GM18873 (cell line): ENCODE data around the gene STKLD1.
A peak's percentile ranks its signal among the peaks of the same experiment; 100 is the strongest.

Experiments used
- ATAC-seq: cut with Tn5 transposase; IDR thresholded peaks from one replicate; pipeline ENCODE4 v1.9.1; 2021; ENCODE audit warnings: mild to moderate bottlenecking, moderate library complexity, moderate number of reproducible peaks; ENCODE audit not compliant: unreplicated experiment, low FRiP score

STKLD1 gene

GRCh38 chr9:133404454-133405002, 28.4 kb downstream of the STKLD1 start:
- ATAC-seq: no peak

GRCh38 chr9:133405508-133406438, 29.6 kb downstream of the STKLD1 start:
- ATAC-seq: no peak

- peak; percentile 49 for ATAC-seq
Observed at GRCh38 chr9:133406480-133407307, 30.5 kb downstream of the STKLD1 start.

GRCh38 chr9:133408042-133408441, 31.9 kb downstream of the STKLD1 start:
- no peak for ATAC-seq

- ATAC-seq: no peak
Observed at GRCh38 chr9:133415170-133415569, 39.0 kb downstream of the STKLD1 start.

GRCh38 chr9:133417541-133418461, 41.6 kb downstream of the STKLD1 start, which contains the start of gene REXO4:
TSS of gene REXO4 (minus strand) at chr9:133418010. CDS start at chr9:133417844, 166 bp downstream.
- ATAC-seq: peak; percentile 49

GRCh38 chr9:133419005-133419404, 42.8 kb downstream of the STKLD1 start:
- no peak for ATAC-seq

- no peak for ATAC-seq
Observed at GRCh38 chr9:133420392-133420827, 44.2 kb downstream of the STKLD1 start.

- no peak for ATAC-seq
Observed at GRCh38 chr9:133421615-133422542, 45.7 kb downstream of the STKLD1 start, which contains the start of gene ADAMTS13. TSS of gene ADAMTS13 (plus strand) at chr9:133422367. CDS start at chr9:133422444, 77 bp downstream.

- ATAC-seq: no peak
Observed at GRCh38 chr9:133423216-133423615, 47.0 kb downstream of the STKLD1 start.

GRCh38 chr9:133424187-133424586, 48.0 kb downstream of the STKLD1 start:
- no peak for ATAC-seq

GRCh38 chr9:133425049-133425632, 49.0 kb downstream of the STKLD1 start:
- ATAC-seq: no peak

GRCh38 chr9:133426011-133426410, 49.8 kb downstream of the STKLD1 start:
- ATAC-seq: no peak

- no peak for ATAC-seq
Observed at GRCh38 chr9:133427658-133428348, 51.6 kb downstream of the STKLD1 start.

GRCh38 chr9:133428617-133429101, 52.5 kb downstream of the STKLD1 start:
- ATAC-seq: no peak

- no peak for ATAC-seq
Observed at GRCh38 chr9:133429214-133429613, 53.0 kb downstream of the STKLD1 start.

- ATAC-seq: no peak
Observed at GRCh38 chr9:133429641-133430161, 53.5 kb downstream of the STKLD1 start.
